Thyroid gland (tissue), 4 donors: ENCODE data around the gene PLEKHN1.

Source experiments
- CTCF ChIP-seq, 6 experiments: fragments of 200-600 bp in 3 of 6; fragments of 450-650 bp in 3 of 6; sonication (generic) in 3 of 6; IDR thresholded peaks; one replicate each; pipeline ENCODE4 v1.5.1; 2016 to 2019; ENCODE audit warnings: antibody characterized with exemption in 6 of 6, mild to moderate bottlenecking in 2 of 6, inconsistent platforms in 1 of 6, moderate library complexity in 1 of 6
- POLR2A ChIP-seq, 2 donors: fragments of 450-650 bp; IDR thresholded peaks; one replicate each; pipeline ENCODE4 v1.6.1; 2017; ENCODE audit warnings: antibody characterized with exemption in 2 of 2, mild to moderate bottlenecking in 2 of 2, moderate library complexity in 1 of 2

GRCh38 chr1:935751-936231, 30.5 kb upstream of the PLEKHN1 start:
- no peak for TF ChIP-seq POLR2A (IDR thresholded peaks at IDR 0.05)
- TF ChIP-seq CTCF (IDR thresholded peaks at IDR 0.05): no peak
